ENCODE measurements around the gene SWAP70.

DNA sequence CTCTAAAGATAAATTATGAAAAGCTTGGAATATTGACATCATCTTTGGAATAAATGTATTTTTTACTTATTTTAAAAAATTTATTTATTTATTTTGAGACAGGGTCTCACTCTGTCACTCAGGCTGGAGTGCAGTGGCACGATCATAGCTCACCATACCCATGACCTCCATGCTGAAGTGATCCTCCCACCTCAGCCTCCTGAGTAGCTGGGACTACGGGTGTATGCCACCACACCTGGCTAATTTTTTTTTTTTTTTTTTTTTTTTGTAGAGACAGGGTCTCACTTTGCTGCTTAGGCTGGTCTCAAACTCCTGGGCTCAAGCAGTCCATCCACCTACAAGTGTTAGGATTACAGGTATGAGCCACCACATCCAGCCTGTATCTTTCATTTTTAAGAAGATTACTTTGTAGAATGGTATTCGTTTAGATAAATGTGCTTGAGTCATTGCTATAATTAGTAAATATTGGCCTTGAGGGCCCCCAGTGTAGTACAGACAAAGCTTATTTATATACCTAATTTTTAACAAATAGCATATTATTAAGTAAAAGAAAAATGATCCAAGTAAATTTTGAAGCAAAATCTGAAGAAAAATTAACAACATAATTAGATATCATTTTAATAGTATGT, 8.5 kb downstream of the SWAP70 start:
- TF ChIP-seq BACH2 (CRISPR knock-in tag; IDR thresholded peaks at IDR 0.05; ENCODE audit: borderline replicate concordance) (no peak), ZNF70 (CRISPR knock-in tag; IDR thresholded peaks at IDR 0.05) (no peak), CREB5 (CRISPR knock-in tag; IDR thresholded peaks at IDR 0.05; ENCODE audit: low read depth) (no peak), CSDC2 (CRISPR knock-in tag; IDR thresholded peaks at IDR 0.05) (no peak), ZFP30 (CRISPR knock-in tag; IDR thresholded peaks at IDR 0.05) (no peak), ESRRG (CRISPR knock-in tag; IDR thresholded peaks at IDR 0.05) (no peak)
- TF ChIP-seq, protein P1, sequence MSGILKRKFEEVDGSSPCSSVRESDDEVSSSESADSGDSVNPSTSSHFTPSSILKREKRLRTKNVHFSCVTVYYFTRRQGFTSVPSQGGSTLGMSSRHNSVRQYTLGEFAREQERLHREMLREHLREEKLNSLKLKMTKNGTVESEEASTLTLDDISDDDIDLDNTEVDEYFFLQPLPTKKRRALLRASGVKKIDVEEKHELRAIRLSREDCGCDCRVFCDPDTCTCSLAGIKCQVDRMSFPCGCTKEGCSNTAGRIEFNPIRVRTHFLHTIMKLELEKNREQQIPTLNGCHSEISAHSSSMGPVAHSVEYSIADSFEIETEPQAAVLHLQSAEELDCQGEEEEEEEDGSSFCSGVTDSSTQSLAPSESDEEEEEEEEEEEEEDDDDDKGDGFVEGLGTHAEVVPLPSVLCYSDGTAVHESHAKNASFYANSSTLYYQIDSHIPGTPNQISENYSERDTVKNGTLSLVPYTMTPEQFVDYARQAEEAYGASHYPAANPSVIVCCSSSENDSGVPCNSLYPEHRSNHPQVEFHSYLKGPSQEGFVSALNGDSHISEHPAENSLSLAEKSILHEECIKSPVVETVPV (CRISPR knock-in tag; IDR thresholded peaks at IDR 0.05), result no peak
